ENCODE data around the gene TCEAL4. TPM values are rescaled to one million over a fixed set of nuclear protein-coding genes. Genes with fewer than 3 reads are reported as not detected.
A peak's percentile ranks its signal among the peaks of the same experiment; 100 is the strongest.

The TCEAL4 gene
- total RNA-seq, 1 donor from 2014 or later: 46.5 TPM

- peak; percentile 50 for DNase-seq (ENCODE audit: low read depth, low spot score)
- no peak for TF ChIP-seq CTCF (conservative IDR thresholded peaks at IDR 0.05)
- H3K27me3 Mint-ChIP-seq (ENCODE audit: low read depth): peaks cover 12% of the 10 kb centered on the region
- peaks cover 10% of the 10 kb centered on the region for H3K4me1 Mint-ChIP-seq
- no peaks in the 10 kb centered on the region for H3K36me3 Mint-ChIP-seq (ENCODE audit: low read depth)
- H3K4me3 Mint-ChIP-seq: peak overlapping the region; percentile 90
- H3K27ac Mint-ChIP-seq (ENCODE audit: unreplicated experiment): peak overlapping the region; percentile 95
- H3K9me3 Mint-ChIP-seq: no peaks in the 10 kb centered on the region
Observed at GRCh38 chrX:103554687-103555424, 30.5 kb upstream of the TCEAL4 start.

- H3K27ac Mint-ChIP-seq (ENCODE audit: unreplicated experiment): no peak overlapping the region
Observed at GRCh38 chrX:103556963-103557612, 28.2 kb upstream of the TCEAL4 start.

GRCh38 chrX:103560256-103560655 is 25.1 kb upstream of the TCEAL4 start:
- no peaks in the 10 kb centered on the region for H3K36me3 Mint-ChIP-seq (ENCODE audit: low read depth)
- no peak overlapping the region for H3K4me3 Mint-ChIP-seq
- peaks cover 16% of the 10 kb centered on the region for H3K27me3 Mint-ChIP-seq (ENCODE audit: low read depth)
- H3K4me1 Mint-ChIP-seq: no peaks in the 10 kb centered on the region
- no peak for DNase-seq (ENCODE audit: low read depth, low spot score)
- no peak overlapping the region for H3K27ac Mint-ChIP-seq (ENCODE audit: unreplicated experiment)
- TF ChIP-seq CTCF (conservative IDR thresholded peaks at IDR 0.05): no peak
- no peaks in the 10 kb centered on the region for H3K9me3 Mint-ChIP-seq

More at GRCh38 chrX:103556963-103557612, 28.2 kb upstream of the TCEAL4 start:
- no peak for TF ChIP-seq CTCF (conservative IDR thresholded peaks at IDR 0.05)
- Mint-ChIP-seq H3K27me3 (ENCODE audit: low read depth) (peaks cover 16% of the 10 kb centered on the region), H3K4me1 (peaks cover 6% of the 10 kb centered on the region), H3K9me3 (no peaks in the 10 kb centered on the region), H3K4me3 (no peak overlapping the region), H3K36me3 (ENCODE audit: low read depth) (no peaks in the 10 kb centered on the region)
- DNase-seq (ENCODE audit: low read depth, low spot score): no peak

GRCh38 chrX:103562801-103563200 is 22.5 kb upstream of the TCEAL4 start:
- no peak for DNase-seq (ENCODE audit: low read depth, low spot score)
- H3K27me3 Mint-ChIP-seq (ENCODE audit: low read depth): peaks cover 12% of the 10 kb centered on the region
- no peak for TF ChIP-seq CTCF (conservative IDR thresholded peaks at IDR 0.05)
- H3K4me3 Mint-ChIP-seq: no peak overlapping the region
- H3K9me3 Mint-ChIP-seq: no peaks in the 10 kb centered on the region
- no peaks in the 10 kb centered on the region for H3K4me1 Mint-ChIP-seq
- no peaks in the 10 kb centered on the region for H3K36me3 Mint-ChIP-seq (ENCODE audit: low read depth)
- no peak overlapping the region for H3K27ac Mint-ChIP-seq (ENCODE audit: unreplicated experiment)

DNA sequence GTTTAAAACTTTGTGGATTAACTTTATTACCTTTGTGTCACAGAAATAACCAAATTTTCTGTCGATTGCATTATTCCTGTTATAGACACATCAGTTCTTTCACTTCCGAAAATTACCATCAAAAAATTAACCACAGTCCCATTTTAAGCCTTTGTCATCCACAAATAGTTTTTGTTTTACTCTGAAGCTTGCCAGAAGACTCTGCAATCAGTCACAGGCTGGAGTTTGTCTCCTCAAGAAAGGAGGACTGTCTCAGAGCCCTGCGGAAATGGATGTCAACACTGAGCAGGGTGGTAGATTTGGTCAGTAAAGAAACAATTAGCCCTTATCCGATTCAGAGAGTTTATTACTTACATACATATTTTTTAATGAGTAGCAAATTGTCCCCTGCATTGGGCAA is 20.1 kb upstream of the TCEAL4 start:
- no peak overlapping the region for H3K27ac Mint-ChIP-seq (ENCODE audit: unreplicated experiment)
- no peak for DNase-seq (ENCODE audit: low read depth, low spot score)
- peaks cover 3% of the 10 kb centered on the region for H3K27me3 Mint-ChIP-seq (ENCODE audit: low read depth)
- H3K36me3 Mint-ChIP-seq (ENCODE audit: low read depth): no peaks in the 10 kb centered on the region
- TF ChIP-seq CTCF (conservative IDR thresholded peaks at IDR 0.05): no peak
- no peak overlapping the region for H3K4me3 Mint-ChIP-seq
- no peaks in the 10 kb centered on the region for H3K4me1 Mint-ChIP-seq
- H3K9me3 Mint-ChIP-seq: peaks cover 2% of the 10 kb centered on the region

Data from neural crest cell (in vitro differentiated cells).